GM18498 (cell line): Measurements from ENCODE around the gene TTYH1.
"Not testable (repeated sequence)": the region's sequence is repeated elsewhere in the genome, so short reads cannot be mapped to it uniquely, and the experiment has no call there.

ENCODE experiments used
- ATAC-seq: cut with Tn5 transposase; IDR thresholded peaks from one replicate; pipeline ENCODE4 v1.9.1; 2021; ENCODE audit warnings: mild to moderate bottlenecking, moderate library complexity; ENCODE audit not compliant: unreplicated experiment

TTYH1 gene

GRCh38 chr19:54415208-54415900 lies at the start of gene TTYH1:
TSS of gene TTYH1 (plus strand) at chr19:54415464. CDS start at chr19:54415553, 89 bp downstream.
- no peak for ATAC-seq

GRCh38 chr19:54365798-54366197 lies 49.5 kb upstream of the TTYH1 start:
- ATAC-seq, result not testable (repeated sequence)

GRCh38 chr19:54366811-54367210 lies 48.5 kb upstream of the TTYH1 start:
- no peak for ATAC-seq

GRCh38 chr19:54369082-54369687 lies 46.1 kb upstream of the TTYH1 start:
- ATAC-seq, result no peak

GRCh38 chr19:54369688-54370433 lies 45.4 kb upstream of the TTYH1 start:
- not testable (repeated sequence) for ATAC-seq

- not testable (repeated sequence) for ATAC-seq
Measured at GRCh38 chr19:54370434-54370796, 44.8 kb upstream of the TTYH1 start.

- not testable (repeated sequence) for ATAC-seq
Measured at GRCh38 chr19:54371453-54371852, 43.8 kb upstream of the TTYH1 start.

- no peak for ATAC-seq
Measured at GRCh38 chr19:54373781-54374631, 41.3 kb upstream of the TTYH1 start.

- ATAC-seq, result not testable (repeated sequence)
Measured at GRCh38 chr19:54375181-54375938, 39.9 kb upstream of the TTYH1 start.

GRCh38 chr19:54376610-54377285 lies 38.5 kb upstream of the TTYH1 start:
- ATAC-seq, result no peak

GRCh38 chr19:54379187-54379678 lies 36.0 kb upstream of the TTYH1 start:
- no peak for ATAC-seq

- no peak for ATAC-seq
Measured at GRCh38 chr19:54380897-54381296, 34.4 kb upstream of the TTYH1 start.

GRCh38 chr19:54382041-54382440 lies 33.2 kb upstream of the TTYH1 start:
- not testable (repeated sequence) for ATAC-seq

- ATAC-seq, result no peak
Measured at GRCh38 chr19:54383330-54383729, 31.9 kb upstream of the TTYH1 start.

GRCh38 chr19:54387991-54388801 lies 27.1 kb upstream of the TTYH1 start:
- no peak for ATAC-seq

- ATAC-seq, result no peak
Measured at GRCh38 chr19:54388802-54389139, 26.5 kb upstream of the TTYH1 start.

GRCh38 chr19:54389553-54389952 lies 25.7 kb upstream of the TTYH1 start:
- ATAC-seq, result no peak

- no peak for ATAC-seq
Measured at GRCh38 chr19:54390942-54391577, 24.2 kb upstream of the TTYH1 start.
